Measurements from ENCODE around the gene TP63. TPM values are rescaled to one million over a fixed set of nuclear protein-coding genes. Genes with fewer than 3 reads are reported as not detected.

TP63 gene
- not detected for total RNA-seq

DNA sequence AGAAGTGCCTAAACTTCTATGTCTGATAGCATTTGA lies at the start of gene TP63:
Gene TP63, plus strand, starts transcription at position 17 of the 36 bp plus-strand sequence. CDS start 127 bp downstream, outside the sequence.
- TF ChIP-seq, protein P1, sequence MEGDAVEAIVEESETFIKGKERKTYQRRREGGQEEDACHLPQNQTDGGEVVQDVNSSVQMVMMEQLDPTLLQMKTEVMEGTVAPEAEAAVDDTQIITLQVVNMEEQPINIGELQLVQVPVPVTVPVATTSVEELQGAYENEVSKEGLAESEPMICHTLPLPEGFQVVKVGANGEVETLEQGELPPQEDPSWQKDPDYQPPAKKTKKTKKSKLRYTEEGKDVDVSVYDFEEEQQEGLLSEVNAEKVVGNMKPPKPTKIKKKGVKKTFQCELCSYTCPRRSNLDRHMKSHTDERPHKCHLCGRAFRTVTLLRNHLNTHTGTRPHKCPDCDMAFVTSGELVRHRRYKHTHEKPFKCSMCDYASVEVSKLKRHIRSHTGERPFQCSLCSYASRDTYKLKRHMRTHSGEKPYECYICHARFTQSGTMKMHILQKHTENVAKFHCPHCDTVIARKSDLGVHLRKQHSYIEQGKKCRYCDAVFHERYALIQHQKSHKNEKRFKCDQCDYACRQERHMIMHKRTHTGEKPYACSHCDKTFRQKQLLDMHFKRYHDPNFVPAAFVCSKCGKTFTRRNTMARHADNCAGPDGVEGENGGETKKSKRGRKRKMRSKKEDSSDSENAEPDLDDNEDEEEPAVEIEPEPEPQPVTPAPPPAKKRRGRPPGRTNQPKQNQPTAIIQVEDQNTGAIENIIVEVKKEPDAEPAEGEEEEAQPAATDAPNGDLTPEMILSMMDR (IDR thresholded peaks at IDR 0.05), result no peak
- DNase-seq, result no peak
- H3K4me1 ChIP-seq, result no peaks in the 10 kb centered on the region
- no peaks in the 10 kb centered on the region for H3K9me3 ChIP-seq
- no peak within 1 kb of the TSS for H3K9ac ChIP-seq (ENCODE audit: low read depth in 2 of 2, low read length in 2 of 2)
- intact Hi-C loops (cut with DNase I), result no loop called here
- no peak within 1 kb of the TSS for H3K27ac ChIP-seq
- H3K36me3 ChIP-seq, result no peaks in the 10 kb centered on the region
- H3K27me3 ChIP-seq, result no peaks in the 10 kb centered on the region
- no peak within 1 kb of the TSS for H3K4me3 ChIP-seq

DNA sequence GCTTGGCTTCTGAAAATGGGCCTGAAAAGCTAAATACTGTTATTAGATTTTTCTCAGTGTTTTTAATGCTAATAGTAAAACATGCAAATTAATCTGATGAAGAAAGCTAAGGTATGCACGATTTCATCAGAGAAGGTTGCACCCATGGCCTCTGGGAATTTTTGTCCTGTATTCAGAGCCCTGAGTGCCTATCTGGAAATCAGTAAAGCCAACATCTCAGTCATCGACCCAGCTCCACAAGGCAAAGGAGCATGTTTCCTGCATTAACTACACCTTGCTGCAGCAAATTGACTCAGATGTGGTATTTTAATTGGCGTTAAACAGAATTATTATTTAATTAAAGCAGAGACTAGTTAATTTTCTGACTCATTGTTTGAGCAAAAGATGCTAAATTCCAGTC lies 49.0 kb upstream of the TP63 start:
- H3K27ac ChIP-seq, result no peak overlapping the region
- TF ChIP-seq, protein P1 (IDR thresholded peaks at IDR 0.05), result no peak
- no peak for DNase-seq
- H3K9ac ChIP-seq (ENCODE audit: low read depth in 2 of 2, low read length in 2 of 2), result no peak overlapping the region
- H3K4me1 ChIP-seq, result no peaks in the 10 kb centered on the region
- no peaks in the 10 kb centered on the region for H3K36me3 ChIP-seq
- intact Hi-C loops (cut with DNase I), result no loop called here
- H3K4me3 ChIP-seq, result no peak overlapping the region
- no peaks in the 10 kb centered on the region for H3K9me3 ChIP-seq
- no peaks in the 10 kb centered on the region for H3K27me3 ChIP-seq

DNA sequence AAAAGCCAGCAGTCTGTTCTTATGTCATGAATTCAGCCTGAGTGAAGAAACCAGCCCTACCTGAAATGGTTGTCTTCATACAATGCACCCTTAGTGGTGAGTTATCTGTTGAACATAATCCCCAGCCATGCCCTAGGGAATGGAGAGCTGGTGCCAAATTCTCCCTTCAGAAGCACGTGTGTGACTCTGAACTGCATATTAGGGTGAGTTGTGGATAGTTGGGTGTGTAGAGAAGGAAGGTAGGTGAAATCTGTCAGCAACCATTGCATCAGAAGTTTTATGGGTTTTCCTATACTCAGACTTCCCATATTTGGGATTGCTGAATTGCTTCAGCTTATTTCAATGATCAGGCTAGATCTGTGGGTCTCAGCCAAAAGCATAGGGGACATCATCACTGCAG lies 46.5 kb upstream of the TP63 start:
- intact Hi-C loops (cut with DNase I), result no loop called here
- H3K9me3 ChIP-seq, result no peaks in the 10 kb centered on the region
- H3K4me1 ChIP-seq, result no peaks in the 10 kb centered on the region
- H3K27me3 ChIP-seq, result no peaks in the 10 kb centered on the region
- no peak overlapping the region for H3K27ac ChIP-seq
- TF ChIP-seq, protein P1 (IDR thresholded peaks at IDR 0.05), result no peak
- H3K4me3 ChIP-seq, result no peak overlapping the region
- DNase-seq, result no peak
- no peak overlapping the region for H3K9ac ChIP-seq (ENCODE audit: low read depth in 2 of 2, low read length in 2 of 2)
- no peaks in the 10 kb centered on the region for H3K36me3 ChIP-seq

DNA sequence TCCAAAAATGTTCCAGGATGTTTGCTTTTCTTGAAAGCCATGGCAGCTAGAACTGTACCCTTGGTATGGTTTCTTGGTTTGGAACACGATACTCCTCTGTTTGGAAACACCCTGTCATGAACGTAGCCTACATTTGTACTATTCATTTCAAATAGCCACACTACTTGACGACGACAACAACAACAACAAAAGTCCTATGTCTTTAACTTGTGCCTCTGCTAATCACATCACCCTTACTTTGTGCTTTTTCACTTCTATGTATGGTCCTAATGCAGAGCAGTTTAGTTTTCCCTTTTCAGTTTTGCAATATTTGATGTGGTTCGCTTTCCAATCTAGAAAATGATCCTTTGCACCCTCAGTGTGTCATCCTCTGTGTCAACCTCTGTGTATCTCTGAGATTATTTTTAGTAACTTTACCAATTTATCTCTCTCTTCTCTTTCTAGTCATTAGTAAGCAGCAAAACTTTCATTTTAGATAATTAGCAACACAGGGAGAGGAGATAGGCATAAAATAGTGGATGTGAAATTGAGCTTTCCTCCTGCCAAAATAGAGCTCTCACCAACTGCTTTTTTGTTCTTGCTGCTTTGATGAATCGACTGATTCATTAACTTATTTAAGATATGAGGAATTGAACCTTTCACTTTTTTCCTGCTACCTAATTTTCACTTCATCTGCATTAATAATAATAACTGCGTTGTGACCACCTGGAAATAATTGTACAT lies 44.1 kb upstream of the TP63 start:
- intact Hi-C loops (cut with DNase I), result no loop called here
- H3K27ac ChIP-seq, result no peak overlapping the region
- H3K4me1 ChIP-seq, result no peaks in the 10 kb centered on the region
- H3K9me3 ChIP-seq, result no peaks in the 10 kb centered on the region
- H3K9ac ChIP-seq (ENCODE audit: low read depth in 2 of 2, low read length in 2 of 2), result no peak overlapping the region
- TF ChIP-seq, protein P1 (IDR thresholded peaks at IDR 0.05), result no peak
- no peaks in the 10 kb centered on the region for H3K36me3 ChIP-seq
- no peak overlapping the region for H3K4me3 ChIP-seq
- no peaks in the 10 kb centered on the region for H3K27me3 ChIP-seq
- DNase-seq, result no peak

DNA sequence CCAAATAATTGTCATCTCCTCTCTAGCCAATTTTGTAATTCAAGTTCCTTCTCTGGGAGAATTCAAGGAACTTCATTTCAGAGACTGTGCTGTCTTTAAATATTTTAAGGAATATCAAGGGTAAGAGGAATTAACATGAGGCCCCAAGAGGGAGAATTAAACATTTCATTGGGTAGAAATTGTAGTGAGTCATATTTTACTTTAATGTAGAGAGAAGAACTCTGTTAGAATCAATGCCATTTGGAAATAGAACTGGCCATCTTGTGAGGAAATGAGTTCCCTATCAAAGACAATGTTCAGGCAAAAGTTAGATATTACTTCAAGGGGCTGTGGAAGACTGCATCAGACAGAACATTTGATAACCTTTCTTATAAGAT lies 43.5 kb upstream of the TP63 start:
- no peak for DNase-seq
- no peaks in the 10 kb centered on the region for H3K27me3 ChIP-seq
- H3K36me3 ChIP-seq, result no peaks in the 10 kb centered on the region
- H3K9me3 ChIP-seq, result no peaks in the 10 kb centered on the region
- intact Hi-C loops (cut with DNase I), result no loop called here
- no peak overlapping the region for H3K4me3 ChIP-seq
- no peaks in the 10 kb centered on the region for H3K4me1 ChIP-seq
- TF ChIP-seq, protein P1 (IDR thresholded peaks at IDR 0.05), result no peak
- no peak overlapping the region for H3K27ac ChIP-seq
- no peak overlapping the region for H3K9ac ChIP-seq (ENCODE audit: low read depth in 2 of 2, low read length in 2 of 2)

DNA sequence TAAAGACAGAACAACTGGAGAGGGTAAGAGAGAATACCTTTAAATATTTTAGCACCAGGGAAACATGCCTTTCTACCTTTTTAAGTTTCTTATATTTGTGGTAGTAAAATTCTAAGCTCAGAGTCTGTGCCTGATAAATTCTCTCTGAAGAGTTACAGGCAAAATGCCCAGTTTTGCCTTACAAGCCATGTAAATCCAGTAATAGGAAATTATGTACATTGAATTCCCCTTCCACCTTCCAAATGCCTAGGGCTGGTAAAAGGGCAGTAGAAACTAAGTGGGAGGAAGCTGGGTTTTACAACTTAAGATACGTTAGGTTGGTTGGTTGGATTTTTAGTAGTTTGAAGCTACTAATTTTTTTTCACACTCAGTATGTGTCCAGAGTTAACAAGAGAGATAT lies 43.1 kb upstream of the TP63 start:
- no peak for DNase-seq
- no peaks in the 10 kb centered on the region for H3K4me1 ChIP-seq
- no peaks in the 10 kb centered on the region for H3K27me3 ChIP-seq
- TF ChIP-seq, protein P1 (IDR thresholded peaks at IDR 0.05), result no peak
- intact Hi-C loops (cut with DNase I), result no loop called here
- no peak overlapping the region for H3K27ac ChIP-seq
- no peaks in the 10 kb centered on the region for H3K36me3 ChIP-seq
- no peak overlapping the region for H3K4me3 ChIP-seq
- H3K9me3 ChIP-seq, result no peaks in the 10 kb centered on the region
- no peak overlapping the region for H3K9ac ChIP-seq (ENCODE audit: low read depth in 2 of 2, low read length in 2 of 2)

Measured in colonic mucosa (tissue), 4 donors.